Parathyroid adenoma (tissue), 2 donors: ENCODE results near the gene NT5DC2.

ENCODE experiments used
- H2AFZ ChIP-seq: fragments of 300-600 bp; sonication (generic); one replicate; pipeline ENCODE4 v1.7.0; 2017; ENCODE audit warnings: antibody characterized with exemption, mild to moderate bottlenecking
- H3K27ac ChIP-seq: fragments of 300-600 bp; sonication (generic); one replicate; pipeline ENCODE4 v1.7.0; 2017
- H3K27me3 ChIP-seq: fragments of 300-600 bp; sonication (generic); one replicate; pipeline ENCODE4 v1.7.0; 2017; ENCODE audit warnings: low read length; ENCODE audit not compliant: control insufficient read depth, insufficient read depth
- H3K36me3 ChIP-seq: fragments of 300-600 bp; sonication (generic); one replicate; pipeline ENCODE4 v1.7.0; 2017; ENCODE audit warnings: low read length; ENCODE audit not compliant: control insufficient read depth, insufficient read depth
- H3K4me1 ChIP-seq: fragments of 300-600 bp; sonication (generic); one replicate; pipeline ENCODE4 v1.7.0; 2017; ENCODE audit warnings: control low read depth
- H3K4me2 ChIP-seq: fragments of 300-600 bp; sonication (generic); one replicate; pipeline ENCODE4 v1.7.0; 2017; ENCODE audit warnings: low read length
- H3K4me3 ChIP-seq: fragments of 300-600 bp; sonication (generic); one replicate; pipeline ENCODE4 v1.7.0; 2017; ENCODE audit warnings: low read depth, low read length
- H3K79me2 ChIP-seq: fragments of 300-600 bp; sonication (generic); one replicate; pipeline ENCODE4 v1.7.0; 2017; ENCODE audit warnings: control low read depth
- H3K9ac ChIP-seq: fragments of 300-600 bp; sonication (generic); one replicate; pipeline ENCODE4 v1.7.0; 2017; ENCODE audit warnings: mild to moderate bottlenecking
- H3K9me3 ChIP-seq: fragments of 300-600 bp; sonication (generic); one replicate; pipeline ENCODE4 v1.7.0; 2017; ENCODE audit warnings: low read length; ENCODE audit not compliant: control insufficient read depth
- CTCF ChIP-seq: fragments of 300-600 bp; sonication (generic); IDR thresholded peaks from one replicate; pipeline ENCODE4 v1.7.0; 2017; ENCODE audit warnings: antibody characterized with exemption, mild to moderate bottlenecking
- donor health status: primary hyperparathyroidism.

NT5DC2 gene

GRCh38 chr3:52532517-52532837 lies 1.2 kb downstream of the NT5DC2 start:
- no peaks in the 10 kb centered on the region for H3K27me3 ChIP-seq
- H3K4me1 ChIP-seq, result peaks cover 10% of the 10 kb centered on the region
- H3K36me3 ChIP-seq, result no peaks in the 10 kb centered on the region
- no peaks in the 10 kb centered on the region for H3K79me2 ChIP-seq
- H2AFZ ChIP-seq, result no peak overlapping the region
- no peak overlapping the region for H3K27ac ChIP-seq
- no peak for TF ChIP-seq CTCF
- H3K9ac ChIP-seq, result no peak overlapping the region
- peak overlapping the region; percentile 74 for H3K4me2 ChIP-seq
- peak overlapping the region; percentile 5 for H3K4me3 ChIP-seq
- H3K9me3 ChIP-seq, result no peaks in the 10 kb centered on the region

- Histone ChIP-seq H3K9me3 (no peaks in the 10 kb centered on the region), H3K36me3 (no peaks in the 10 kb centered on the region), H3K4me1 (peaks cover 8% of the 10 kb centered on the region), H3K79me2 (no peaks in the 10 kb centered on the region), H3K4me2 (peak overlapping the region; percentile 74), H3K9ac (no peak overlapping the region), H2AFZ (no peak overlapping the region), H3K4me3 (no peak overlapping the region), H3K27me3 (no peaks in the 10 kb centered on the region), H3K27ac (no peak overlapping the region)
- no peak for TF ChIP-seq CTCF
These were observed 1.7 kb downstream of the NT5DC2 start for GRCh38 chr3:52531860-52532516.

- Histone ChIP-seq H3K36me3 (no peaks in the 10 kb centered on the region), H3K4me3 (no peak overlapping the region), H3K27me3 (no peaks in the 10 kb centered on the region), H3K4me2 (no peak overlapping the region), H3K9ac (no peak overlapping the region), H3K9me3 (no peaks in the 10 kb centered on the region), H2AFZ (no peak overlapping the region), H3K27ac (no peak overlapping the region), H3K4me1 (peaks cover 7% of the 10 kb centered on the region), H3K79me2 (no peaks in the 10 kb centered on the region)
- TF ChIP-seq CTCF, result no peak
These were observed 2.5 kb downstream of the NT5DC2 start for GRCh38 chr3:52530918-52531826.

GRCh38 chr3:52529376-52530333 lies 4.0 kb downstream of the NT5DC2 start:
- Histone ChIP-seq H3K36me3 (no peaks in the 10 kb centered on the region), H3K9ac (no peak overlapping the region), H2AFZ (peak overlapping the region; percentile 38), H3K27ac (no peak overlapping the region), H3K4me3 (no peak overlapping the region), H3K4me1 (peaks cover 4% of the 10 kb centered on the region), H3K79me2 (no peaks in the 10 kb centered on the region), H3K9me3 (no peaks in the 10 kb centered on the region), H3K27me3 (no peaks in the 10 kb centered on the region), H3K4me2 (no peak overlapping the region)
- TF ChIP-seq CTCF, result no peak
